Right renal cortex interstitium (tissue), 3 donors: ENCODE measurements around the gene EXOSC2. TPM values are rescaled to one million over a fixed set of nuclear protein-coding genes. Genes with fewer than 3 reads are reported as not detected.

Source experiments
- DNase-seq, 3 donors: peaks; one replicate each; pipeline ENCODE4 v3.0.0-alpha.2; 2013; ENCODE audit warnings: low read depth in 3 of 3, low spot score in 2 of 3
- polyA plus RNA-seq, 3 donors: library from polyadenylated mRNA; unstranded; fragments of 120-200 nt; gene quantifications; one replicate each; pipeline ENCODE4 v1.2.1, GENCODE V29; 2013; ENCODE audit not compliant: insufficient read length in 3 of 3

The EXOSC2 gene
- polyA plus RNA-seq, 3 donors = 41.5 to 43.0 (median 41.9) TPM

- DNase-seq = no peak
Measured at GRCh38 chr9:130732136-130732535, 38.6 kb downstream of the EXOSC2 start.

GRCh38 chr9:130732793-130733221, 39.2 kb downstream of the EXOSC2 start:
- no peak for DNase-seq

DNA sequence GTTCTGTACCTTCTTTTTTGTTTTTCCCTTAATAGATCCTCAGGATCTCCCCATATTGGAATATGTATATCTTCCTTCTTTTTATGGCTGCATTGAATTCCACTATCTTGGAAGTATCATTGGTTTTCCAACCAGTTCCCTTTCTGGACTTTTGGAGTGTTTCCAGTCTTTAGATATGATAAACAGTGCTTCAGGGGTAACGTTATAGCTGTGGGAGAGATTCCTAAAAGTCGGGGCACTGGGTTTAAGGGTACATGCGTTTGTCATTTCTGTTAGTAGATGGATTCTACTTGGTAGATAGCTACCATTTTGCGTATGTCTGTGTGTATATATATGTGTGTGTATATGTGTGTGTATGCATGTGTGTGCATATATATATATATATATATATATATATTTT, 42.0 kb downstream of the EXOSC2 start:
- DNase-seq = no peak

- no peak for DNase-seq
Measured at GRCh38 chr9:130736834-130737233, 43.3 kb downstream of the EXOSC2 start.

- no peak for DNase-seq
Measured at GRCh38 chr9:130738281-130738680, 44.7 kb downstream of the EXOSC2 start.

DNA sequence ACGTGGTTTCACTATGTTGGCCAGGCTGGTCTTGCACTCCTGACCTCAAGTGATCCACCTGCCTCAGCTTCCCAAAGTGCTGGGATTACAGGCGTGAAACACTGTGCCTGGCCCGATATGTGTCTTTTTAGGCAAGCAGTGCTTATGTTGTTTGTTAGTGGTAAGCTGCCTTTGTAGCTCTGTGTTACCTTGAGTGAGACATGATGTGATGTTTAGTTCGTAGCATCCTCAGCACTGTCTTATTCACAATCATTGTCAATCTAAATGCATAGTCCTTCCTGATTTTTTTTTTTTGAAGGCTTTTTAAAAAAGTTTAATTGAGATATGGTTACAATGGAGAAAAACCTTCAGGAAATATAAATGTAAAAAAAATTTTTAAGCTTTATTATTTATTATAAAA, 45.5 kb downstream of the EXOSC2 start:
- no peak for DNase-seq

DNA sequence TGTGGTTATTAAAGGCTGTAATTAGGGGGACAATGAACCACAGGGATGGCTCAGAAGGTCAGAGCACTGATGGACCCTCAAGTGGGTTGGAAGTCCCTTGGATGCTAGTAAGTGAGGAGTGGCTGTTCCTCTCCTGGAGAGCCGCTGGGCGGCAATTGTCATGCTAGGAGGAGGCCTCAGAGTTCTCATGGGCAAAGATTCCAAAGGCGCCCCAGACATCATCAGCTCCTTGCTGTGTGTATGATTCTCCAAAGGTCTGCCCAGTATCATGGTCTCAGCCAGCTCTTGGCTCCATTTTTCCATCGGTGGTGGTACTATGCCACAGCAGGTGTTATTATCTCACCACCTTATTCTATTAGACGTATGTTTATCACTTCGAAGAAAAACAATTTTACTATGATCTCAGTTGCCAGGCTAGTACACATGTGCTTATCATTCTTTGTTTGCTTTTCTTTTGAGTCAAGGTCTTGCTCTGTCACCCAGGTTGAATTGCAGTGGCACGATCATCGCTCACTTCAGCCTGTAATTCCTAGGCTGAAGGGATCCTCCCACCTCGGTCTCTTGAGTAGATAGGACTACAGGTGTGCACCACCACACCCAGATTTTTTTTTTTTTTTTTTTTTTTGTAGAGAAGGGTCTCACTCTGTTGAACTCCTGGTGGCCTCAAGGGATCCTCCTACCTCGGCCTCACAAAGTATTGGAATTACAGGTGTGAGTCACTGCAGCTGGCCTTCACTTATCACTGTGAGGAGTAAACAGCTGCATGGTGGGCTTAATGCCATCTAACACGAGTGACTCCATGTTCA, 46.8 kb downstream of the EXOSC2 start:
- no peak for DNase-seq

DNA sequence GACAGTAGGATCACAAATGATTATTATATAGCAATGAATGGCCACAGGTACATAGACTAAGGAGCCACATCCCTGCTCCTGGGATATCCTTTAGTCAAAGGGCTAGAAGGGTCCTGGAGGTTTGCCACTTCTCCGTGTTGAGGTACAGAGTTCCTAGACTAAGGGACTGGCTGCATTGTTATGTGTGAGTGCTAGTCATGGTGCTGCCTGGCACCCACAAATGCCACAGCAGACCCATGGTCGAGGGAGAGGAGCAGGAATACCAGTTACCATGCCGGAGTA, 47.4 kb downstream of the EXOSC2 start:
- no peak for DNase-seq

DNA sequence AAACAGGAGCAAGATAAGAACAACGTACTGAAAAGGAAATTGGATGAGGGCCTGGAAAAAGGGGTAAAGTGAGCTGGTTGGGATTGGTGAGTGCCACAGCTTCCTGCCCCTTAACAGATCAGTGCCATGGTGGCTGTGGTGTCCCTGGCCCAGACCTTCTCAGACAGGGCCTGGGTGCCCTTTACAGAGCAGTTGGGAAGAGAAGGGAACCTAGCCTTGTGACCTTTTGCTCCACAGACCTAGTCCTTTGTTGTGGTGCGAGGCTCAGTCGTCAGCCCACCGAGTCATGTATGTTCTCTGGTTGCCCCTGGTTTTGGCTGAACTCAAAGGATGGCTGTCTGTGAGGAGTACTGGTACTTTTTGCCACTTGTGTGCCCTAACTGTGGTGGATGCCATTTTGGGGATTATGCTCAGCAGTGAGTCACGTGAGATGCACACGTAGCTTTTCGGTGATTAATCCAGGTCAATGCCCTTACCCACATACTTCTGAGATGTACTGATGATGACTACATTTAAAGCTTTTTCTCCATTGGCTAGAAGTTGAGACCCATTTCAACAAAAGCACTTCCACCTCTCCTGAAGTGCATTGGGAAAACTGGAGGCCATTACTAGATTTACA, 48.4 kb downstream of the EXOSC2 start:
- DNase-seq = no peak

DNA sequence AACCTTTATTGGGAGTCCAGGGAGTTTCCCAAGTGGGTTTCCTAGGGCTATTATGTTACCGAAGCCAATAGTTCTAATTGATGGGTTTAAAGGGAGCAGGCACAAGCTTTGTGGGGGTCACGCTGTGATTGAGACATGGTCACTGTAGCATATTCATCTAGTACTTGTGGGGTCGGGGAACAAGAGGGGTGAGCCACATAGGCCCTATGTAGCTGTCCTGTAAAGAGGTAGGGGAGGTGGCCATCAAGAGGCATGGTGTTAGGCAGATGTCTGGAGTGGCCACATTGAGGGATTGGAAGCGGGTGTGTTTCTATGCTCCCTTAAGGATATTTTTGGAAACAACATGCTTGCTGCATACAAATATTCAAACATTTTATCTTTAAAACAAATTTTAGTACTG, 50.1 kb downstream of the EXOSC2 start:
- DNase-seq = no peak

GRCh38 chr9:130745210-130745800, 51.7 kb downstream of the EXOSC2 start:
- no peak for DNase-seq

- no peak for DNase-seq
Measured at GRCh38 chr9:130745829-130746228, 52.2 kb downstream of the EXOSC2 start.

DNA sequence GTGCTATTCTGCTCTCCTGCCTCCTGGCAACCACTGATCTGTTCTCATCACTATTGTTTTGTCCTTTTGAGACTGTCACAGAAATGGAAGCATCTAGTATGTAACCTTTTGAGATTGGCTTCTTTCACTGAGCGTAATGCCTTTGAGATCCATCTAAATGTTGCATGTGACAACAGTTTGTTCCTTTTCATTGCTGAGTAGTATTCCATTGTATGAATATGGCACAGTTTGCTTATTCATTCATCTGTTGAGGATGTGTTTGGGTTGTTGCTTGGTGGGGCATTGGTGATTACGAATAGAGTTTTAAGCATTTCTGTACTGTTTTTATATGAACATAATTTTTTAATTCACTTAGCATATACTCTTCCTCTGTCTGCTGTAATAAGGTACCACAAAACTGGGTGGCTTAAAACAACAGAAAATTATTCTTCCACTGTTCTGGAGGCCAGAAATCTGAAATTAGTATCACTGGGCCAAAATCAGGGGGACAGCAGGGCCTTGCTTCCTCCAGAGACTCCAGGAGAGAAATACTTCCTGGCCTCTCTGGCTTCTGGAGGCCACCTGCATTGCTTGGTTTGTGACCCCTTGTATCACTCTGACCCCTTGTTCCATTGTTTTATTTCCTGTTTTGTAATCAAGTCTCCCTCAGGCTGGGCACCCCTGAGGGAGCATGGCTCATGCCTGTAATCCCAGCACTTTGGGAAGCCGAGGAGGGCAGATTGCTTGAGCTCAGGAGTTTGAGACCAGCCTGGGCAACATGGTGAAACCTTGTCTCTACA, 53.0 kb downstream of the EXOSC2 start:
- DNase-seq = no peak

- DNase-seq = no peak
Measured at GRCh38 chr9:130751631-130752355, 58.2 kb downstream of the EXOSC2 start.

Other genes starting within 250 kb of the EXOSC2 start
- gene ASS1, start 248.8 kb upstream of the EXOSC2 start, polyA plus RNA-seq = 100 to 1,000 TPM; 299 to 385 (median 354) TPM
- 10 to 100 TPM; 71.0 to 77.5 (median 75.9) TPM for gene FUBP3, start 114.2 kb upstream of the EXOSC2 start, polyA plus RNA-seq
- not detected for gene PRDM12, start 29.2 kb upstream of the EXOSC2 start, polyA plus RNA-seq
- 10 to 100 TPM; 73.8 to 75.8 (median 73.9) TPM for gene ABL1, start 141.5 kb downstream of the EXOSC2 start, polyA plus RNA-seq
- under 1 TPM; 0.47 to 0.69 (median 0.50) TPM for gene QRFP, start 203.0 kb downstream of the EXOSC2 start, polyA plus RNA-seq
- gene FIBCD1, start 245.5 kb downstream of the EXOSC2 start, polyA plus RNA-seq = under 1 TPM; 0.08 to 0.37 (median 0.33) TPM